WTC11 (cell line): ENCODE measurements around the gene TNIK. TPM values are rescaled to one million over a fixed set of nuclear protein-coding genes. Genes with fewer than 3 reads are reported as not detected.

Source experiments
- ATAC-seq: fragments of 200-7000 bp; cut with Tn5 transposase; 2 replicates; pipeline ENCODE4 v1.10.0; 2021; ENCODE audit warnings: mild to moderate bottlenecking, moderate library complexity
- CTCF ChIA-PET: fragments of 300-600 bp; sonication (Branson Sonifier 250); formaldehyde crosslinking; loops from one replicate; lab custom pipeline; 2021; ENCODE audit warnings: antibody characterized with exemption; lab: Charles Lee
- POLR2A ChIA-PET: fragments of 350-600 bp; sonication (Branson Sonifier 250); formaldehyde crosslinking; loops from one replicate; lab custom pipeline; 2021; ENCODE audit warnings: antibody characterized with exemption; lab: Charles Lee
- DNase-seq: peaks from one replicate; pipeline ENCODE4 v3.0.0; 2021; ENCODE audit warnings: low spot score
- H3K27ac Mint-ChIP-seq: 2 replicates; pipeline ENCODE4 v1.8.0; 2021; ENCODE audit warnings: mixed read lengths
- H3K27me3 Mint-ChIP-seq: 2 replicates; pipeline ENCODE4 v1.8.0; 2021; ENCODE audit warnings: low read depth, mild to moderate bottlenecking, moderate library complexity, mixed read lengths
- H3K36me3 Mint-ChIP-seq: 2 replicates; pipeline ENCODE4 v1.8.0; 2021; ENCODE audit warnings: mixed read lengths
- H3K4me1 Mint-ChIP-seq: 2 replicates; pipeline ENCODE4 v1.8.0; 2022; ENCODE audit warnings: mixed read lengths
- H3K4me3 Mint-ChIP-seq: 2 replicates; pipeline ENCODE4 v1.8.0; 2021; ENCODE audit warnings: mild to moderate bottlenecking, moderate library complexity, mixed read lengths
- H3K9me3 Mint-ChIP-seq: 2 replicates; pipeline ENCODE4 v1.8.0; 2021; ENCODE audit warnings: mixed read lengths
- ESRRA ChIP-seq: sonication (generic); formaldehyde crosslinking; IDR thresholded peaks from 2 replicates; pipeline ENCODE4 v1.8.1; 2022; ENCODE audit warnings: mild to moderate bottlenecking, missing genetic modification reagents, borderline replicate concordance
- MYBL2 ChIP-seq: sonication (generic); formaldehyde crosslinking; IDR thresholded peaks from 2 replicates; pipeline ENCODE4 v1.8.1; 2023; ENCODE audit warnings: mild to moderate bottlenecking, moderate library complexity, missing genetic modification reagents
- PRRX2 ChIP-seq: fragments of 250-450 bp; sonication (Bioruptor Pico); IDR thresholded peaks from 2 replicates; pipeline ENCODE4 v1.8.0; 2021; ENCODE audit warnings: mild to moderate bottlenecking
- TEAD1 ChIP-seq: sonication (generic); formaldehyde crosslinking; IDR thresholded peaks from 2 replicates; pipeline ENCODE4 v1.8.0; 2022; ENCODE audit warnings: mild to moderate bottlenecking, missing genetic modification reagents
- ZNF219 ChIP-seq: sonication (generic); formaldehyde crosslinking; IDR thresholded peaks from 2 replicates; pipeline ENCODE4 v1.8.0; 2023; ENCODE audit warnings: missing genetic modification reagents, mild to moderate bottlenecking, borderline replicate concordance
- ZNF317 ChIP-seq: sonication (generic); formaldehyde crosslinking; IDR thresholded peaks from 2 replicates; pipeline ENCODE4 v1.8.1; 2023; ENCODE audit warnings: low read depth, mild to moderate bottlenecking, moderate library complexity, missing genetic modification reagents, borderline replicate concordance
- ZNF423 ChIP-seq: fragments of 250-450 bp; sonication (Bioruptor Pico); IDR thresholded peaks from 2 replicates; pipeline ENCODE4 v2.1.2; 2022; ENCODE audit warnings: mild to moderate bottlenecking, moderate library complexity
- total RNA-seq: library from RNA; stranded (reverse); gene quantifications from 3 replicates; pipeline ENCODE4 v1.2.3, GENCODE V29; 2021
- TF ChIP-seq, protein P1 (sequence below): sonication (generic); formaldehyde crosslinking; IDR thresholded peaks from 2 replicates; pipeline ENCODE4 v1.8.1; 2022; ENCODE audit warnings: missing genetic modification reagents, borderline replicate concordance
- TF ChIP-seq, protein P2 (sequence below): sonication (generic); formaldehyde crosslinking; IDR thresholded peaks from 2 replicates; pipeline ENCODE4 v1.8.1; 2023; ENCODE audit warnings: mild to moderate bottlenecking, moderate library complexity, missing genetic modification reagents
- TF ChIP-seq, protein P3 (sequence below): fragments of 250-450 bp; sonication (Bioruptor Pico); IDR thresholded peaks from 2 replicates; pipeline ENCODE4 v1.9.0; 2021; ENCODE audit warnings: mild to moderate bottlenecking
- TF ChIP-seq, protein P4 (sequence below): fragments of 250-450 bp; sonication (Bioruptor Pico); conservative IDR thresholded peaks from 2 replicates; pipeline ENCODE4 v1.9.0; 2021; ENCODE audit warnings: mild to moderate bottlenecking
- TF ChIP-seq, protein P5 (sequence below): sonication (generic); formaldehyde crosslinking; IDR thresholded peaks from 2 replicates; pipeline ENCODE4 v1.8.1; 2023; ENCODE audit warnings: mild to moderate bottlenecking, missing genetic modification reagents, moderate library complexity
- TF ChIP-seq, protein P6 (sequence below): fragments of 250-450 bp; sonication (Bioruptor Pico); IDR thresholded peaks from 2 replicates; pipeline ENCODE4 v1.8.0; 2021; ENCODE audit warnings: mild to moderate bottlenecking
- TF ChIP-seq, protein P7 (sequence below): sonication (generic); formaldehyde crosslinking; IDR thresholded peaks from 2 replicates; pipeline ENCODE4 v1.8.1; 2023; ENCODE audit warnings: mild to moderate bottlenecking, missing genetic modification reagents
- TF ChIP-seq, protein P8 (sequence below): fragments of 250-450 bp; sonication (Bioruptor Pico); IDR thresholded peaks from 2 replicates; pipeline ENCODE4 v1.9.0; 2021; ENCODE audit warnings: mild to moderate bottlenecking
- TF ChIP-seq, protein P9 (sequence below): sonication (generic); formaldehyde crosslinking; IDR thresholded peaks from 2 replicates; pipeline ENCODE4 v1.8.0; 2023; ENCODE audit warnings: missing genetic modification reagents

Gene TNIK
- total RNA-seq, 1 experiment from 2014 or later, result 50.3 TPM

DNA sequence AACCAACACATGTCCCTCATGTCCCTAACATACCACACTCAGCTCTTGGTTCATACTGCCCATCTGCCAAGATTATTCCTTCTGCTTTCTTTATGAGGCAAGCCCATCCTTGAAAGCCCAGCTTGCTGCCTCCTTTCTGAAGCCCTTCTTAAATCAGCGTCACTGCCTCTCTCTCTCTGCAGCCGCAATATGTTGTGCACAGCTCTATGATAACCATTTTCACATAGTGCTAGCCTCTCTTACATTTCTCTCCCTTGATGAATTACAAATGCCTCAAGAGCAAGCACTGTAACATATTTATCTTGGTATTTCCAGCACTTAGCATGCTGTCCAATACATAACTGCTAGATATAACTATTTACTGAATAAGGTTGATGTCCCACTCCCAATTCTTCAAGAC lies 86.5 kb downstream of the TNIK start:
- ChIA-PET POLR2A (no interaction called here), CTCF (interaction anchor here (2.6 kb wide), 1 partner anchor 80 kb away, joined by 9 read pairs; no protein-coding TSS in a partner anchor)
- H3K4me3 Mint-ChIP-seq, result no peak overlapping the region
- TF ChIP-seq, protein P1, sequence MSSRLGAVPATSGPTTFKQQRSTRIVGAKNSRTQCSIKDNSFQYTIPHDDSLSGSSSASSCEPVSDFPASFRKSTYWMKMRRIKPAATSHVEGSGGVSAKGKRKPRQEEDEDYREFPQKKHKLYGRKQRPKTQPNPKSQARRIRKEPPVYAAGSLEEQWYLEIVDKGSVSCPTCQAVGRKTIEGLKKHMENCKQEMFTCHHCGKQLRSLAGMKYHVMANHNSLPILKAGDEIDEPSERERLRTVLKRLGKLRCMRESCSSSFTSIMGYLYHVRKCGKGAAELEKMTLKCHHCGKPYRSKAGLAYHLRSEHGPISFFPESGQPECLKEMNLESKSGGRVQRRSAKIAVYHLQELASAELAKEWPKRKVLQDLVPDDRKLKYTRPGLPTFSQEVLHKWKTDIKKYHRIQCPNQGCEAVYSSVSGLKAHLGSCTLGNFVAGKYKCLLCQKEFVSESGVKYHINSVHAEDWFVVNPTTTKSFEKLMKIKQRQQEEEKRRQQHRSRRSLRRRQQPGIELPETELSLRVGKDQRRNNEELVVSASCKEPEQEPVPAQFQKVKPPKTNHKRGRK (CRISPR knock-in tag), result no peak
- TF ChIP-seq, protein P2, sequence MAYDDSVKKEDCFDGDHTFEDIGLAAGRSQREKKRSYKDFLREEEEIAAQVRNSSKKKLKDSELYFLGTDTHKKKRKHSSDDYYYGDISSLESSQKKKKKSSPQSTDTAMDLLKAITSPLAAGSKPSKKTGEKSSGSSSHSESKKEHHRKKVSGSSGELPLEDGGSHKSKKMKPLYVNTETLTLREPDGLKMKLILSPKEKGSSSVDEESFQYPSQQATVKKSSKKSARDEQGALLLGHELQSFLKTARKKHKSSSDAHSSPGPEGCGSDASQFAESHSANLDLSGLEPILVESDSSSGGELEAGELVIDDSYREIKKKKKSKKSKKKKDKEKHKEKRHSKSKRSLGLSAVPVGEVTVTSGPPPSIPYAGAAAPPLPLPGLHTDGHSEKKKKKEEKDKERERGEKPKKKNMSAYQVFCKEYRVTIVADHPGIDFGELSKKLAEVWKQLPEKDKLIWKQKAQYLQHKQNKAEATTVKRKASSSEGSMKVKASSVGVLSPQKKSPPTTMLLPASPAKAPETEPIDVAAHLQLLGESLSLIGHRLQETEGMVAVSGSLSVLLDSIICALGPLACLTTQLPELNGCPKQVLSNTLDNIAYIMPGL (CRISPR knock-in tag), result no peak
- no peak for TF ChIP-seq ZNF423 (CRISPR knock-in tag)
- no peak for TF ChIP-seq MYBL2
- TF ChIP-seq, protein P3, sequence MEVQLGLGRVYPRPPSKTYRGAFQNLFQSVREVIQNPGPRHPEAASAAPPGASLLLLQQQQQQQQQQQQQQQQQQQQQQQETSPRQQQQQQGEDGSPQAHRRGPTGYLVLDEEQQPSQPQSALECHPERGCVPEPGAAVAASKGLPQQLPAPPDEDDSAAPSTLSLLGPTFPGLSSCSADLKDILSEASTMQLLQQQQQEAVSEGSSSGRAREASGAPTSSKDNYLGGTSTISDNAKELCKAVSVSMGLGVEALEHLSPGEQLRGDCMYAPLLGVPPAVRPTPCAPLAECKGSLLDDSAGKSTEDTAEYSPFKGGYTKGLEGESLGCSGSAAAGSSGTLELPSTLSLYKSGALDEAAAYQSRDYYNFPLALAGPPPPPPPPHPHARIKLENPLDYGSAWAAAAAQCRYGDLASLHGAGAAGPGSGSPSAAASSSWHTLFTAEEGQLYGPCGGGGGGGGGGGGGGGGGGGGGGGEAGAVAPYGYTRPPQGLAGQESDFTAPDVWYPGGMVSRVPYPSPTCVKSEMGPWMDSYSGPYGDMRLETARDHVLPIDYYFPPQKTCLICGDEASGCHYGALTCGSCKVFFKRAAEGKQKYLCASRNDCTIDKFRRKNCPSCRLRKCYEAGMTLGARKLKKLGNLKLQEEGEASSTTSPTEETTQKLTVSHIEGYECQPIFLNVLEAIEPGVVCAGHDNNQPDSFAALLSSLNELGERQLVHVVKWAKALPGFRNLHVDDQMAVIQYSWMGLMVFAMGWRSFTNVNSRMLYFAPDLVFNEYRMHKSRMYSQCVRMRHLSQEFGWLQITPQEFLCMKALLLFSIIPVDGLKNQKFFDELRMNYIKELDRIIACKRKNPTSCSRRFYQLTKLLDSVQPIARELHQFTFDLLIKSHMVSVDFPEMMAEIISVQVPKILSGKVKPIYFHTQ (CRISPR knock-in tag), result no peak
- no peak for TF ChIP-seq TEAD1 (CRISPR knock-in tag)
- TF ChIP-seq, protein P4, sequence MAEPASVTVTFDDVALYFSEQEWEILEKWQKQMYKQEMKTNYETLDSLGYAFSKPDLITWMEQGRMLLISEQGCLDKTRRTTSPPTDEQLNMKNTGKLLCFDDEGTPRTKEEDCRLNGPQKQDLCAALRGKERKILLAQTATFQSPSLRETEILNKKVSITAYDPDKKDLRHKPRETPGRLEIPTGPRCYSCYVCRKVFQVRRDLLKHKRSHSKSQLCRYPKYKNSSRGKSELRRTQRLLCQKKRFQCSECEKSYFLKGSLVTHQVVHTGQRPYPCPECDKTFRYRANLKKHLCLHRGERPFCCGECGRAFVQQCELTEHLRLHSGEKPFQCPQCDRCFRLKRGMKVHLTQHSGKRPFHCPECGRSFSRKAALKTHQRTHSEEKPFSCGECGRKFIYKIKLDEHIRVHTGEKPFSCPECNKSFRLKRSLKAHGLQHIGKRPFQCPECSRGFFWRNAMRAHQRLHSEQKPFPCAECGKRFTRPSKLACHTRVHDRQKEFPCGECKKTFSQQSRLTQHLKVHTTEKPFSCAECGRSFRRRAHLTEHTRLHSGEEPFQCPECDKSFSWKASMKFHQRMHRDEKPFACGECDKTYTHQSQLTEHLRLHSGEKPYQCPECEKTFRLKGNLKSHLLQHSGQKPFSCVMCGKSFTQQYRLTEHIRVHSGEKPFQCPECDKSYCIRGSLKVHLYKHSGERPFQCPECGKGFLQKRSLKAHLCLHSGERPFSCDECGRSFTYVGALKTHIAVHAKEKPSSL (CRISPR knock-in tag), result no peak
- no peak for TF ChIP-seq ZNF219 (CRISPR knock-in tag)
- TF ChIP-seq ESRRA (CRISPR knock-in tag), result no peak
- TF ChIP-seq PRRX2, result no peak
- TF ChIP-seq, protein P5, sequence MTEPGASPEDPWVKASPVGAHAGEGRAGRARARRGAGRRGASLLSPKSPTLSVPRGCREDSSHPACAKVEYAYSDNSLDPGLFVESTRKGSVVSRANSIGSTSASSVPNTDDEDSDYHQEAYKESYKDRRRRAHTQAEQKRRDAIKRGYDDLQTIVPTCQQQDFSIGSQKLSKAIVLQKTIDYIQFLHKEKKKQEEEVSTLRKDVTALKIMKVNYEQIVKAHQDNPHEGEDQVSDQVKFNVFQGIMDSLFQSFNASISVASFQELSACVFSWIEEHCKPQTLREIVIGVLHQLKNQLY, result no peak
- TF ChIP-seq, protein P6, sequence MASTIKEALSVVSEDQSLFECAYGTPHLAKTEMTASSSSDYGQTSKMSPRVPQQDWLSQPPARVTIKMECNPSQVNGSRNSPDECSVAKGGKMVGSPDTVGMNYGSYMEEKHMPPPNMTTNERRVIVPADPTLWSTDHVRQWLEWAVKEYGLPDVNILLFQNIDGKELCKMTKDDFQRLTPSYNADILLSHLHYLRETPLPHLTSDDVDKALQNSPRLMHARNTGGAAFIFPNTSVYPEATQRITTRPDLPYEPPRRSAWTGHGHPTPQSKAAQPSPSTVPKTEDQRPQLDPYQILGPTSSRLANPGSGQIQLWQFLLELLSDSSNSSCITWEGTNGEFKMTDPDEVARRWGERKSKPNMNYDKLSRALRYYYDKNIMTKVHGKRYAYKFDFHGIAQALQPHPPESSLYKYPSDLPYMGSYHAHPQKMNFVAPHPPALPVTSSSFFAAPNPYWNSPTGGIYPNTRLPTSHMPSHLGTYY (CRISPR knock-in tag), result no peak
- TF ChIP-seq, protein P7, sequence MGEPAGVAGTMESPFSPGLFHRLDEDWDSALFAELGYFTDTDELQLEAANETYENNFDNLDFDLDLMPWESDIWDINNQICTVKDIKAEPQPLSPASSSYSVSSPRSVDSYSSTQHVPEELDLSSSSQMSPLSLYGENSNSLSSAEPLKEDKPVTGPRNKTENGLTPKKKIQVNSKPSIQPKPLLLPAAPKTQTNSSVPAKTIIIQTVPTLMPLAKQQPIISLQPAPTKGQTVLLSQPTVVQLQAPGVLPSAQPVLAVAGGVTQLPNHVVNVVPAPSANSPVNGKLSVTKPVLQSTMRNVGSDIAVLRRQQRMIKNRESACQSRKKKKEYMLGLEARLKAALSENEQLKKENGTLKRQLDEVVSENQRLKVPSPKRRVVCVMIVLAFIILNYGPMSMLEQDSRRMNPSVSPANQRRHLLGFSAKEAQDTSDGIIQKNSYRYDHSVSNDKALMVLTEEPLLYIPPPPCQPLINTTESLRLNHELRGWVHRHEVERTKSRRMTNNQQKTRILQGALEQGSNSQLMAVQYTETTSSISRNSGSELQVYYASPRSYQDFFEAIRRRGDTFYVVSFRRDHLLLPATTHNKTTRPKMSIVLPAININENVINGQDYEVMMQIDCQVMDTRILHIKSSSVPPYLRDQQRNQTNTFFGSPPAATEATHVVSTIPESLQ (CRISPR knock-in tag), result no peak
- TF ChIP-seq ZNF317 (CRISPR knock-in tag), result no peak
- TF ChIP-seq, protein P8, sequence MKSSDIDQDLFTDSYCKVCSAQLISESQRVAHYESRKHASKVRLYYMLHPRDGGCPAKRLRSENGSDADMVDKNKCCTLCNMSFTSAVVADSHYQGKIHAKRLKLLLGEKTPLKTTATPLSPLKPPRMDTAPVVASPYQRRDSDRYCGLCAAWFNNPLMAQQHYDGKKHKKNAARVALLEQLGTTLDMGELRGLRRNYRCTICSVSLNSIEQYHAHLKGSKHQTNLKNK (CRISPR knock-in tag), result no peak
- TF ChIP-seq, protein P9, sequence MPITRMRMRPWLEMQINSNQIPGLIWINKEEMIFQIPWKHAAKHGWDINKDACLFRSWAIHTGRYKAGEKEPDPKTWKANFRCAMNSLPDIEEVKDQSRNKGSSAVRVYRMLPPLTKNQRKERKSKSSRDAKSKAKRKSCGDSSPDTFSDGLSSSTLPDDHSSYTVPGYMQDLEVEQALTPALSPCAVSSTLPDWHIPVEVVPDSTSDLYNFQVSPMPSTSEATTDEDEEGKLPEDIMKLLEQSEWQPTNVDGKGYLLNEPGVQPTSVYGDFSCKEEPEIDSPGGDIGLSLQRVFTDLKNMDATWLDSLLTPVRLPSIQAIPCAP (CRISPR knock-in tag), result no peak
- H3K9me3 Mint-ChIP-seq, result no peaks in the 10 kb centered on the region
- peaks cover 51% of the 10 kb centered on the region for H3K4me1 Mint-ChIP-seq
- DNase-seq (no peak), ATAC-seq (no peak)
- no peaks in the 10 kb centered on the region for H3K27me3 Mint-ChIP-seq
- H3K36me3 Mint-ChIP-seq, result no peaks in the 10 kb centered on the region
- H3K27ac Mint-ChIP-seq, result no peak overlapping the region
